Left renal pelvis (tissue), 4 donors: ENCODE results near the gene AGTRAP. TPM values are rescaled to one million over a fixed set of nuclear protein-coding genes. Genes with fewer than 3 reads are reported as not detected.

Experiments
- DNase-seq, 4 donors: peaks; one replicate each; pipeline ENCODE4 v3.0.0-alpha.2; 2013; ENCODE audit warnings: low read depth in 4 of 4, low spot score in 3 of 4
- polyA plus RNA-seq, 4 donors: library from polyadenylated mRNA; unstranded; fragments of 120-200 nt; gene quantifications; one replicate each; pipeline ENCODE4 v1.2.1, GENCODE V29; 2013; ENCODE audit not compliant: insufficient read length in 4 of 4

AGTRAP gene
- polyA plus RNA-seq, 4 donors = 19.1 to 49.3 (median 38.9) TPM

GRCh38 chr1:11780380-11781147, 44.6 kb downstream of the AGTRAP start:
- no peak for DNase-seq

GRCh38 chr1:11781297-11781696, 45.4 kb downstream of the AGTRAP start:
- no peak for DNase-seq

GRCh38 chr1:11782127-11782708, 46.3 kb downstream of the AGTRAP start:
- no peak for DNase-seq

- no peak for DNase-seq
Measured at GRCh38 chr1:11783556-11783955, 47.6 kb downstream of the AGTRAP start.

GRCh38 chr1:11784256-11784992, 48.5 kb downstream of the AGTRAP start:
- DNase-seq = no peak

- no peak for DNase-seq
Measured at GRCh38 chr1:11784993-11785769, 49.2 kb downstream of the AGTRAP start.

GRCh38 chr1:11786168-11786567, 50.2 kb downstream of the AGTRAP start:
- DNase-seq = no peak

GRCh38 chr1:11787251-11787803, 51.4 kb downstream of the AGTRAP start:
- DNase-seq = no peak

GRCh38 chr1:11787804-11788436, 52.0 kb downstream of the AGTRAP start:
- no peak for DNase-seq

- no peak for DNase-seq
Measured at GRCh38 chr1:11788549-11789053, 52.7 kb downstream of the AGTRAP start.

GRCh38 chr1:11789126-11790067, 53.5 kb downstream of the AGTRAP start:
- no peak for DNase-seq

GRCh38 chr1:11790101-11790879, 54.4 kb downstream of the AGTRAP start:
- DNase-seq = no peak

- DNase-seq = no peak
Measured at GRCh38 chr1:11790880-11791715, 55.2 kb downstream of the AGTRAP start.

GRCh38 chr1:11792106-11792505, 56.2 kb downstream of the AGTRAP start:
- DNase-seq = no peak

- DNase-seq = no peak
Measured at GRCh38 chr1:11793819-11794218, 57.9 kb downstream of the AGTRAP start.

- DNase-seq = no peak
Measured at GRCh38 chr1:11794446-11795237, 58.7 kb downstream of the AGTRAP start.
